DOHH2 (cell line): ENCODE measurements around the gene SFPQ.

Experiments used
- H3F3A ChIP-seq: fragments of 200-600 bp; sonication (generic), shearing (Covaris generic); 2 replicates; pipeline ENCODE4 v1.6.0; 2016; ENCODE audit warnings: antibody characterized with exemption, mild to moderate bottlenecking; ENCODE audit not compliant: control insufficient read depth, insufficient read depth
- H3K27ac ChIP-seq: fragments of 200-600 bp; sonication (generic); 2 replicates; pipeline ENCODE4 v1.5.1; 2014; ENCODE audit warnings: low read depth, mild to moderate bottlenecking, low read length, moderate library complexity
- H3K27me3 ChIP-seq: fragments of 200-600 bp; sonication (generic); 2 replicates; pipeline ENCODE4 v1.6.1; 2014; ENCODE audit warnings: mild to moderate bottlenecking, low read length, mixed read lengths; ENCODE audit not compliant: control insufficient read depth
- H3K36me3 ChIP-seq: fragments of 200-600 bp; sonication (generic); 2 replicates; pipeline ENCODE4 v1.6.1; 2014; ENCODE audit warnings: mild to moderate bottlenecking, low read length, moderate library complexity, mixed read lengths; ENCODE audit not compliant: control insufficient read depth
- H3K4me1 ChIP-seq: fragments of 200-600 bp; sonication (generic); 2 replicates; pipeline ENCODE4 v1.6.1; 2014; ENCODE audit warnings: mild to moderate bottlenecking, low read length, mixed read lengths; ENCODE audit not compliant: control insufficient read depth
- H3K4me2 ChIP-seq: fragments of 200-600 bp; sonication (generic); 2 replicates; pipeline ENCODE4 v1.6.0; 2014; ENCODE audit warnings: mild to moderate bottlenecking, low read length, moderate library complexity
- H3K4me3 ChIP-seq: fragments of 200-600 bp; sonication (generic); 2 replicates; pipeline ENCODE4 v1.5.1; 2014; ENCODE audit warnings: mild to moderate bottlenecking, low read length, mixed read lengths
- H3K79me2 ChIP-seq: fragments of 200-600 bp; sonication (generic); 2 replicates; pipeline ENCODE4 v1.6.1; 2014; ENCODE audit warnings: mild to moderate bottlenecking, low read length, mixed read lengths; ENCODE audit not compliant: control insufficient read depth
- H3K9me2 ChIP-seq: fragments of 200-600 bp; sonication (generic); replicated peaks from 2 replicates; pipeline ENCODE4 v1.6.1; 2014; ENCODE audit warnings: mild to moderate bottlenecking, low read length, mixed read lengths; ENCODE audit not compliant: control insufficient read depth
- H3K9me3 ChIP-seq: fragments of 200-600 bp; sonication (generic); 2 replicates; pipeline ENCODE4 v1.6.1; 2014; ENCODE audit warnings: antibody characterized with exemption, low read length, mixed read lengths; ENCODE audit not compliant: control insufficient read depth, insufficient read depth
- H4K20me1 ChIP-seq: fragments of 200-600 bp; sonication (generic); 2 replicates; pipeline ENCODE4 v1.6.0; 2014; ENCODE audit warnings: low read depth, mild to moderate bottlenecking, antibody characterized with exemption, low read length, moderate library complexity; ENCODE audit not compliant: control insufficient read depth, insufficient read depth
- CTCF ChIP-seq: fragments of 200-600 bp; sonication (generic); IDR thresholded peaks from one replicate; pipeline ENCODE4 v1.5.1; 2014; ENCODE audit warnings: antibody characterized with exemption, mild to moderate bottlenecking, low read depth, low read length; ENCODE audit not compliant: poor library complexity, severe bottlenecking
- EZH2phosphoT487 ChIP-seq: fragments of 200-600 bp; sonication (generic); IDR thresholded peaks from 2 replicates; pipeline ENCODE4 v1.6.1; 2017; ENCODE audit warnings: borderline replicate concordance, mild to moderate bottlenecking, antibody characterized with exemption, low read length, moderate library complexity, mixed read lengths

The SFPQ gene

GRCh38 chr1:35211120-35211414 lies 18.1 kb upstream of the SFPQ start:
- Histone ChIP-seq H4K20me1 (no peaks in the 10 kb centered on the region), H3K79me2 (no peaks in the 10 kb centered on the region), H3K4me1 (no peaks in the 10 kb centered on the region), H3K9me3 (no peaks in the 10 kb centered on the region), H3K9me2 (no peaks in the 10 kb centered on the region), H3K4me3 (no peak overlapping the region), H3K36me3 (no peaks in the 10 kb centered on the region), H3F3A (no peaks in the 10 kb centered on the region), H3K27ac (no peak overlapping the region), H3K27me3 (no peaks in the 10 kb centered on the region), H3K4me2 (no peak overlapping the region)
- TF ChIP-seq EZH2phosphoT487: no peak
- no peak for TF ChIP-seq CTCF

GRCh38 chr1:35210321-35211119 lies 17.6 kb upstream of the SFPQ start:
- H3K79me2 ChIP-seq: no peaks in the 10 kb centered on the region
- H3K9me2 ChIP-seq: no peaks in the 10 kb centered on the region
- H3K27me3 ChIP-seq: no peaks in the 10 kb centered on the region; the same call in 1 of the 2 replicates
- no peaks in the 10 kb centered on the region for H3K4me1 ChIP-seq
- H3K27ac ChIP-seq: no peak overlapping the region
- no peak overlapping the region for H3K4me3 ChIP-seq
- no peaks in the 10 kb centered on the region for H3K9me3 ChIP-seq
- no peaks in the 10 kb centered on the region for H3K36me3 ChIP-seq
- no peaks in the 10 kb centered on the region for H3F3A ChIP-seq
- H4K20me1 ChIP-seq: no peaks in the 10 kb centered on the region
- H3K4me2 ChIP-seq: no peak overlapping the region
- TF ChIP-seq CTCF: no peak
- no peak for TF ChIP-seq EZH2phosphoT487

- H3K4me2 ChIP-seq: no peak overlapping the region
- no peaks in the 10 kb centered on the region for H3K79me2 ChIP-seq
- H3F3A ChIP-seq: no peaks in the 10 kb centered on the region
- TF ChIP-seq EZH2phosphoT487: no peak
- no peak for TF ChIP-seq CTCF
- peaks cover 13% of the 10 kb centered on the region for H3K4me1 ChIP-seq
- no peaks in the 10 kb centered on the region for H3K9me3 ChIP-seq
- no peaks in the 10 kb centered on the region; the same call in 1 of the 2 replicates for H3K27me3 ChIP-seq
- no peak overlapping the region for H3K27ac ChIP-seq
- no peaks in the 10 kb centered on the region for H4K20me1 ChIP-seq
- no peak overlapping the region for H3K4me3 ChIP-seq
- H3K9me2 ChIP-seq: no peaks in the 10 kb centered on the region
- H3K36me3 ChIP-seq: no peaks in the 10 kb centered on the region
Observed at GRCh38 chr1:35203295-35203694, 10.3 kb upstream of the SFPQ start.
